Measurements from ENCODE around the gene SLC35E3. TPM values are rescaled to one million over a fixed set of nuclear protein-coding genes. Genes with fewer than 3 reads are reported as not detected.

SLC35E3 gene
- total RNA-seq, 3 donors from 2014 or later = 5.8 to 12.1 (median 10.5) TPM

DNA sequence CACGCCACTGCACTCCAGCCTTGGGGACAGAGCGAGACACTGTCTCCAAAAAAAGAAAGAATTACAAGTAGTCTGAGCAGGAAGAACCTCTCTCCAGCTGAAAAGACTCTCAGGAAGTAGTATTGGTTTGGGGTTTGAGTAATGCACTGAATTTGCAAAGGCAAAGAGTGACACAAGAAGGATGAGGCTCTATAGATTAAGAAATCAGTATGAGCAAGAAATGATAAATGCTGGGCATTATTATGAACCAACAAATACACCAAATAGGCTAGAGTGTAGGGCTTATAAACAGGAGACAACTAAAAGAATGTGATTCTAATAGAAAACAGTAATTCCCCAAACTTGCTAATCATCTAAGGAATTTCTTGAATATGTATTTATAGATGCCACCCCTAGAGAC lies 2.6 kb upstream of the SLC35E3 start:
- Histone ChIP-seq H3K27me3 (no peaks in the 10 kb centered on the region), H3K4me1 (no peaks in the 10 kb centered on the region), H3K4me3 (no peak overlapping the region), H3K36me3 (no peaks in the 10 kb centered on the region), H3K9me3 (no peaks in the 10 kb centered on the region), H3K27ac (no peak overlapping the region)
- intact Hi-C loops (cut with DNase I; ENCODE audit: low total_unique reads) = no loop called here
- DNase-seq (ENCODE audit: low spot score in 2 of 2) = no peak
- no peak for TF ChIP-seq POLR2AphosphoS5 (IDR thresholded peaks at IDR 0.05)
- TF ChIP-seq, protein P1, sequence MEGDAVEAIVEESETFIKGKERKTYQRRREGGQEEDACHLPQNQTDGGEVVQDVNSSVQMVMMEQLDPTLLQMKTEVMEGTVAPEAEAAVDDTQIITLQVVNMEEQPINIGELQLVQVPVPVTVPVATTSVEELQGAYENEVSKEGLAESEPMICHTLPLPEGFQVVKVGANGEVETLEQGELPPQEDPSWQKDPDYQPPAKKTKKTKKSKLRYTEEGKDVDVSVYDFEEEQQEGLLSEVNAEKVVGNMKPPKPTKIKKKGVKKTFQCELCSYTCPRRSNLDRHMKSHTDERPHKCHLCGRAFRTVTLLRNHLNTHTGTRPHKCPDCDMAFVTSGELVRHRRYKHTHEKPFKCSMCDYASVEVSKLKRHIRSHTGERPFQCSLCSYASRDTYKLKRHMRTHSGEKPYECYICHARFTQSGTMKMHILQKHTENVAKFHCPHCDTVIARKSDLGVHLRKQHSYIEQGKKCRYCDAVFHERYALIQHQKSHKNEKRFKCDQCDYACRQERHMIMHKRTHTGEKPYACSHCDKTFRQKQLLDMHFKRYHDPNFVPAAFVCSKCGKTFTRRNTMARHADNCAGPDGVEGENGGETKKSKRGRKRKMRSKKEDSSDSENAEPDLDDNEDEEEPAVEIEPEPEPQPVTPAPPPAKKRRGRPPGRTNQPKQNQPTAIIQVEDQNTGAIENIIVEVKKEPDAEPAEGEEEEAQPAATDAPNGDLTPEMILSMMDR (IDR thresholded peaks at IDR 0.05) = no peak
- no peak for TF ChIP-seq POLR2A (IDR thresholded peaks at IDR 0.05)

DNA sequence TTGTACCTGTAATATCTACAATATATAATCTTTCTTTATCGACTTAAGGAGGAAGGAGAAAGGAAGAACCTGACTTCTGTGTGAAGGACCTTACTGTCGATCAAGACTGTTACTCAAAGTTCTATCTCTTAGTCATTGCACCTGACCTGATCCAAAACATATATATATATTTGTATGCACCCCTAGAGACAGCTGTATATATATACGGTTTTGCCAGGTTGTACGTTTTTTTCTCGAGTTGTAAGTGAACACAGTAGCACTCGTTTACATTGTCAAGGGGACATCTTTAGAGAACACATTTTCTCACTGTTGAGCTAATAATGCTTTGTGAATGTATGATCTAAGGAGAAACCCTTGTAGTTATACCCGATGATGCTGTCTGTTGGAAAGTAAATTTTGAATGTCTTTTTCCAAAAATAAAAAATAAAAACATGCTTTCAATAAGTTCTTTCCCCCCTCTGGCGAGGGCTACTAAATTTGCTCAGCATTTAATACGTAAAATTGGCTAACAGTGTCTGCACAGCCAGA lies 536 bp upstream of the SLC35E3 start:
- TF ChIP-seq POLR2A (IDR thresholded peaks at IDR 0.05) (no peak), POLR2AphosphoS5 (IDR thresholded peaks at IDR 0.05) (no peak)
- TF ChIP-seq, protein P1 (IDR thresholded peaks at IDR 0.05) = no peak
- H3K4me3 ChIP-seq = peak overlapping the region; percentile 68 to 84 (median 71)
- DNase-seq (ENCODE audit: low spot score in 2 of 2) = no peak
- peak overlapping the region; percentile 79 to 87 for H3K27ac ChIP-seq
- H3K36me3 ChIP-seq = no peaks in the 10 kb centered on the region
- H3K9me3 ChIP-seq = no peaks in the 10 kb centered on the region
- no peaks in the 10 kb centered on the region for H3K4me1 ChIP-seq
- H3K27me3 ChIP-seq = no peaks in the 10 kb centered on the region
- intact Hi-C loops (cut with DNase I; ENCODE audit: low total_unique reads) = no loop called here

DNA sequence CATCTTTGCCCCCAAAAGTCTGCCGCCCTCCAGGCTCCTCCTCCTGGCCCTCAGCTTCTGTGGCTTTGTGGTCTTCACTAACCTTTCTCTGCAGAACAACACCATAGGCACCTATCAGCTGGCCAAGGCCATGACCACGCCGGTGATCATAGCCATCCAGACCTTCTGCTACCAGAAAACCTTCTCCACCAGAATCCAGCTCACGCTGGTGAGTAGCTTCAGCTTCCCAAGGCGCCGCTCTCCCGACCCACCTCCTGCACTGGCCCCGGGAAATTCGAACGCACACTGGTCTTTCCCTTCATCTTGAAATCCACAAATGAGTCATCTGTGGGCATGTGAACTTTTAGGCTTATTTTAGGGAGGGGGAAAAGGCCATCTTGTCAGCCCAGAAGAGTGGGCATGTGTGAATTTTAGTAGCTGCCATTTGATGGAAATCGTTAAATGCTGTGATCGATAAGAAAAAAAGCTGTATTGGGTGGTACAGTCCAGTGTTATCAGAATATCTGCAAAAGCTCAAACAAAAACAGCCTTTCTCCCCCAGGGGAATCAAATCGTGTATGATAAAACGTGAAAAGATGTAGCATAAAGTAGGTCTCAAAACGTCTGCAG lies 700 bp downstream of the SLC35E3 start:
- peak in 1 of 2 donors; percentile 56 for DNase-seq (ENCODE audit: low spot score in 2 of 2)
- intact Hi-C loops (cut with DNase I; ENCODE audit: low total_unique reads) = no loop called here
- peak overlapping the region; percentile 68 to 84 (median 71) for H3K4me3 ChIP-seq
- H3K4me1 ChIP-seq = no peaks in the 10 kb centered on the region
- H3K27ac ChIP-seq = peak overlapping the region; percentile 79 to 87
- no peaks in the 10 kb centered on the region for H3K36me3 ChIP-seq
- no peaks in the 10 kb centered on the region for H3K27me3 ChIP-seq
- H3K9me3 ChIP-seq = no peaks in the 10 kb centered on the region
- TF ChIP-seq POLR2AphosphoS5 (IDR thresholded peaks at IDR 0.05) (no peak), POLR2A (IDR thresholded peaks at IDR 0.05) (no peak)
- TF ChIP-seq, protein P1 (IDR thresholded peaks at IDR 0.05) = no peak

DNA sequence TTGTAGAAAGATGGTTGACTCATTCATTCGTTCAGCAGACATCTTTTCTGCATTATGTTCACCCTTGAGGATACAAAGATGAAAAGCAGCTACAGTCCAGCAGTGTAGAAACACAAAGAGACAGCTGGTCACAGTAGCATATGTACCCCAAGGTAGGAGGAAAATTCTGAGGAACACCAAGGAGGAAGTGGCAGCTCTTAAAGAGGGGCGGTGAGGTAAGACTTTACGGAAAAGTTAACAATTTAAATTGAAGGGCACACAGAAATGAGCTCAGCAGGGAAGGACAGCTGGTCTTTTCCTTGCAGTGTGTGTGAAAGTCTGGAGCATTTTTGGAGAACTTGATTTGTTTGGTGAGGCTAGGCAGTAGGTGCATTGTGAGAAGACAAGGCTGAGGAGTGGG lies 3.5 kb downstream of the SLC35E3 start:
- H3K36me3 ChIP-seq = no peaks in the 10 kb centered on the region
- intact Hi-C loops (cut with DNase I; ENCODE audit: low total_unique reads) = no loop called here
- TF ChIP-seq POLR2A (IDR thresholded peaks at IDR 0.05) = no peak
- TF ChIP-seq POLR2AphosphoS5 (IDR thresholded peaks at IDR 0.05) = no peak
- TF ChIP-seq, protein P1 (IDR thresholded peaks at IDR 0.05) = no peak
- no peak overlapping the region for H3K4me3 ChIP-seq
- H3K27ac ChIP-seq = no peak overlapping the region
- H3K9me3 ChIP-seq = no peaks in the 10 kb centered on the region
- H3K27me3 ChIP-seq = no peaks in the 10 kb centered on the region
- no peak for DNase-seq (ENCODE audit: low spot score in 2 of 2)
- no peaks in the 10 kb centered on the region for H3K4me1 ChIP-seq

DNA sequence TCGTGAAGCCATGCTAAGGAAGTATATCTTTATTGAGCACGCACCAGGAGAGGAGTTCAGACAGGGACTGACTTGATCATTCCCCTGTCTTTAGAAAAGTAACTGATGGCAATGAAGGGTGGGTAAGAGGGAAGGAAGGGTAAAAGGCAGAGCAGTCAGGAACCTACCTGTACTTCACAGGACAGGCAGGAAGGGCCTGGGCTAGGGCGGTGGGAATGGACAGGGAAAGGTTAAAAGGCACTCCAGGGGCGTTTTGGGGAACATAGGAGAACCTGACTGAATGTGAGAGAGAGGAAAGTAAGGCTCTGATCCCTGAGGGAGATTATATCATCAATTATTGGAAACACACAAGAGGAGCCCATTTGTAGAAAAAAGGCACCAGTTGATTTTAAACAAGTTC lies 3.9 kb downstream of the SLC35E3 start:
- H3K36me3 ChIP-seq = no peaks in the 10 kb centered on the region
- DNase-seq (ENCODE audit: low spot score in 2 of 2) = no peak
- no peak overlapping the region for H3K4me3 ChIP-seq
- peak overlapping the region in 1 of 2 donors; percentile 52 for H3K27ac ChIP-seq
- no peaks in the 10 kb centered on the region for H3K4me1 ChIP-seq
- intact Hi-C loops (cut with DNase I; ENCODE audit: low total_unique reads) = no loop called here
- no peaks in the 10 kb centered on the region for H3K27me3 ChIP-seq
- no peaks in the 10 kb centered on the region for H3K9me3 ChIP-seq
- TF ChIP-seq, protein P1 (IDR thresholded peaks at IDR 0.05) = no peak
- TF ChIP-seq POLR2A (IDR thresholded peaks at IDR 0.05) (no peak), POLR2AphosphoS5 (IDR thresholded peaks at IDR 0.05) (no peak)

Data from breast epithelium (tissue), 4 donors.